Measurements from ENCODE around the gene TCF4.

- TF ChIP-seq POLR2A (IDR thresholded peaks at IDR 0.05; ENCODE audit: low read depth, low read length) (no peak), EZH2 (IDR thresholded peaks at IDR 0.05; ENCODE audit: borderline replicate concordance, low read depth, low read length, severe bottlenecking) (no peak), CTCF (IDR thresholded peaks at IDR 0.05; ENCODE audit: extremely low read depth in 1 of 2, insufficient read depth in 1 of 2, low read depth in 1 of 2, low read length in 2 of 2) (no peak)
- TF ChIP-seq, protein P1, sequence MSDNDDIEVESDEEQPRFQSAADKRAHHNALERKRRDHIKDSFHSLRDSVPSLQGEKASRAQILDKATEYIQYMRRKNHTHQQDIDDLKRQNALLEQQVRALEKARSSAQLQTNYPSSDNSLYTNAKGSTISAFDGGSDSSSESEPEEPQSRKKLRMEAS (IDR thresholded peaks at IDR 0.05; ENCODE audit: insufficient read depth, insufficient read length): no peak
These were observed 241.6 kb downstream of the TCF4 start for GRCh38 chr18:55346387-55346786.
